Astrocyte of the cerebellum (primary cell): ENCODE results near the gene TMED10.
"Not testable (repeated sequence)": the region's sequence is repeated elsewhere in the genome, so short reads cannot be mapped to it uniquely, and the experiment has no call there.

Experiments
- DNase-seq: peaks from one replicate; pipeline ENCODE4 v3.0.0-alpha.2; 2011; ENCODE audit warnings: low read depth
- H3K4me3 ChIP-seq: 2 replicates; pipeline ENCODE4 v1.5.1; 2011; ENCODE audit warnings: mild to moderate bottlenecking, low read depth, low read length, moderate library complexity
- CTCF ChIP-seq: IDR thresholded peaks from 2 replicates; pipeline ENCODE4 v1.5.1; 2012; ENCODE audit warnings: low read length, low read depth, moderate library complexity, mild to moderate bottlenecking; ENCODE audit errors: missing control alignments
- in situ Hi-C: cut with HindIII; loops from 2 replicates; pipeline ENCODE4 v1.10.0; 2017; ENCODE audit warnings: low sequenced_read_pairs

The TMED10 gene

GRCh38 chr14:75158843-75159614 is 17.4 kb downstream of the TMED10 start:
- in situ Hi-C loops = no loop called here

GRCh38 chr14:75156901-75157300 is 19.5 kb downstream of the TMED10 start:
- in situ Hi-C loops = no loop called here
- no peak for TF ChIP-seq CTCF
- no peak for DNase-seq
- no peak overlapping the region for H3K4me3 ChIP-seq

More at GRCh38 chr14:75158843-75159614, 17.4 kb downstream of the TMED10 start:
- no peak overlapping the region for H3K4me3 ChIP-seq
- no peak for TF ChIP-seq CTCF
- no peak for DNase-seq

- DNase-seq = no peak
- H3K4me3 ChIP-seq = no peak overlapping the region
- no peak for TF ChIP-seq CTCF
- in situ Hi-C loops = no loop called here
These were observed 20.3 kb downstream of the TMED10 start for GRCh38 chr14:75156111-75156510.

GRCh38 chr14:75155169-75155568 is 21.2 kb downstream of the TMED10 start:
- no peak for TF ChIP-seq CTCF
- H3K4me3 ChIP-seq = no peak overlapping the region
- no peak for DNase-seq
- in situ Hi-C loops = no loop called here

GRCh38 chr14:75153295-75153694 is 23.1 kb downstream of the TMED10 start:
- TF ChIP-seq CTCF = no peak
- no peak overlapping the region for H3K4me3 ChIP-seq
- in situ Hi-C loops = no loop called here
- no peak for DNase-seq

- H3K4me3 ChIP-seq = no peak overlapping the region
- no peak for TF ChIP-seq CTCF
- no peak for DNase-seq
- in situ Hi-C loops = no loop called here
These were observed 24.6 kb downstream of the TMED10 start for GRCh38 chr14:75151851-75152250.

- DNase-seq, in situ Hi-C loops, H3K4me3 ChIP-seq: not testable (repeated sequence)
These were observed 25.8 kb downstream of the TMED10 start for GRCh38 chr14:75150637-75151036.
